Measurements from ENCODE around the gene ZMIZ1. TPM values are rescaled to one million over a fixed set of nuclear protein-coding genes. Genes with fewer than 3 reads are reported as not detected.

Gene ZMIZ1
- total and polyA plus RNA-seq, 8 donors = 63.1 to 87.2 (median 76.8) TPM

- no peaks in the 10 kb centered on the region for H3K9me3 ChIP-seq
- H3K4me1 ChIP-seq = peaks cover 10 to 89% of the 10 kb centered on the region in 2 donors
- no peak for TF ChIP-seq CTCF (IDR thresholded peaks at IDR 0.05)
- DNase-seq (no peak), ATAC-seq (no peak)
- H3K27me3 ChIP-seq = no peaks in the 10 kb centered on the region
- H3K36me3 ChIP-seq = peaks cover 0 to 69% of the 10 kb centered on the region in 2 donors
- intact Hi-C loops (cut with DNase I) = no loop called here
- H3K4me3 ChIP-seq = peak overlapping the region in 1 of 2 donors; percentile 94
- no peak overlapping the region for H3K27ac ChIP-seq
Measured at GRCh38 chr10:79350407-79351154, 281.8 kb downstream of the ZMIZ1 start.

GRCh38 chr10:79351332-79351731, 282.6 kb downstream of the ZMIZ1 start:
- H3K9me3 ChIP-seq = no peaks in the 10 kb centered on the region
- no peak for TF ChIP-seq CTCF (IDR thresholded peaks at IDR 0.05)
- peaks cover 0 to 74% of the 10 kb centered on the region in 2 donors for H3K36me3 ChIP-seq
- ATAC-seq = no peak
- no peak for DNase-seq
- H3K27ac ChIP-seq = no peak overlapping the region
- intact Hi-C loops (cut with DNase I) = no loop called here
- peaks cover 10 to 91% of the 10 kb centered on the region in 2 donors for H3K4me1 ChIP-seq
- H3K4me3 ChIP-seq = no peak overlapping the region
- H3K27me3 ChIP-seq = no peaks in the 10 kb centered on the region

GRCh38 chr10:79352035-79352877, 283.5 kb downstream of the ZMIZ1 start:
- Histone ChIP-seq H3K4me3 (no peak overlapping the region), H3K9me3 (no peaks in the 10 kb centered on the region), H3K27me3 (no peaks in the 10 kb centered on the region), H3K36me3 (peaks cover 0 to 74% of the 10 kb centered on the region in 2 donors), H3K27ac (peak overlapping the region in 1 of 2 donors; percentile 61), H3K4me1 (peaks cover 10 to 83% of the 10 kb centered on the region in 2 donors)
- ATAC-seq (no peak), DNase-seq (no peak)
- intact Hi-C loops (cut with DNase I) = no loop called here
- no peak for TF ChIP-seq CTCF (IDR thresholded peaks at IDR 0.05)

- intact Hi-C loops (cut with DNase I) = no loop called here
- no peaks in the 10 kb centered on the region for H3K9me3 ChIP-seq
- peaks cover 10 to 83% of the 10 kb centered on the region in 2 donors for H3K4me1 ChIP-seq
- H3K4me3 ChIP-seq = no peak overlapping the region
- H3K36me3 ChIP-seq = peaks cover 0 to 74% of the 10 kb centered on the region in 2 donors
- DNase-seq = no peak
- H3K27ac ChIP-seq = peak overlapping the region in 1 of 2 donors; percentile 61
- ATAC-seq = no peak
- H3K27me3 ChIP-seq = no peaks in the 10 kb centered on the region
- TF ChIP-seq CTCF (IDR thresholded peaks at IDR 0.05) = no peak
Measured at GRCh38 chr10:79353000-79353406, 284.2 kb downstream of the ZMIZ1 start.

- H3K36me3 ChIP-seq = peaks cover 0 to 73% of the 10 kb centered on the region in 2 donors
- no peak overlapping the region for H3K27ac ChIP-seq
- no peak overlapping the region for H3K4me3 ChIP-seq
- TF ChIP-seq CTCF (IDR thresholded peaks at IDR 0.05) = no peak
- intact Hi-C loops (cut with DNase I) = no loop called here
- ATAC-seq (no peak), DNase-seq (no peak)
- no peaks in the 10 kb centered on the region for H3K9me3 ChIP-seq
- no peaks in the 10 kb centered on the region for H3K27me3 ChIP-seq
- H3K4me1 ChIP-seq = peaks cover 2 to 76% of the 10 kb centered on the region in 2 donors
Measured at GRCh38 chr10:79353726-79354125, 285.0 kb downstream of the ZMIZ1 start.

Data from left lung (tissue), 10 donors.